GM21447 (cell line): ENCODE results near the gene TRIM7.

Experiments
- ATAC-seq: cut with Tn5 transposase; IDR thresholded peaks from one replicate; pipeline ENCODE4 v1.9.1; 2021; ENCODE audit not compliant: unreplicated experiment

The TRIM7 gene

GRCh38 chr5:181233088-181233800 lies 28.2 kb upstream of the TRIM7 start:
- ATAC-seq, result no peak

GRCh38 chr5:181232593-181232992 lies 27.6 kb upstream of the TRIM7 start:
- ATAC-seq, result no peak

DNA sequence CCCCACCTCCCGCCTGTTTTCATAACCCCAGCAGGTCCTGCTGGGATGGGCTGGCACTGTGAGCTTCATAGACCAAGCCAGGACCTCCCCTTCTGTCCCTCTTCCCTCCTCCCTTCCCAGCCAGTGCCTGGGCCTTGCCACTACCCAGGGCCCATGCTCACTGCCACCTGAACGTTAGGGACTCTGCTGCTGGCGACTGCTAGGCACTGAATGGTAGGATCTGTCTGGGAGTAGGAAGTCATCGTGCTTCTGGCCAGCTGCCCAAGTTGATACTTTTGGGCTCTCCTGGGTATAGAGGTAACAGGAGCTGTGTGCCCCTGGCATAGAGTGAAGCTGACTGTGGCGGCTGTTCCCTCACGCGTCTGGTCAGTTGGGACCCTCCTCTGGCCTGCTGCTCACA lies 26.4 kb upstream of the TRIM7 start:
- ATAC-seq, result no peak

GRCh38 chr5:181230551-181230950 lies 25.6 kb upstream of the TRIM7 start:
- ATAC-seq, result no peak

DNA sequence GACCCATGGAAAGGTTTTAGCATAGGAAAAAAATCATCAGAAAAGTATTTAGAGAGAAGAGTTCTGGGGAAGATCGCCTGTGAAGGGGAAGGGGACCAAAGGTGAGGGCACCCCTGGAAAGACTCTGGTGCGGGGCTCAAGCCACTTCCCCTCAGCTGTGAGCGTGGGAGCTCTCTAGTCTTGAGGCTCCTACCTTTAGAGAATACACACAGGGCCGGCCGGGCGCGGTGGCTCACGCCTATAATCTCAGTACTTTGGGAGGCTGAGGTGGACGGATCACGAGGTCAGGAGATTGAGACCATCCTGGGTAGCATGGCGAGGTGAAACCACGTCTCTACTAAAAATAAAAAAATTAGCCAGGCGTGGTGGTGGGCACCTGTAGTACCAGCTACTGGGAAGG lies 25.0 kb upstream of the TRIM7 start:
- no peak for ATAC-seq

DNA sequence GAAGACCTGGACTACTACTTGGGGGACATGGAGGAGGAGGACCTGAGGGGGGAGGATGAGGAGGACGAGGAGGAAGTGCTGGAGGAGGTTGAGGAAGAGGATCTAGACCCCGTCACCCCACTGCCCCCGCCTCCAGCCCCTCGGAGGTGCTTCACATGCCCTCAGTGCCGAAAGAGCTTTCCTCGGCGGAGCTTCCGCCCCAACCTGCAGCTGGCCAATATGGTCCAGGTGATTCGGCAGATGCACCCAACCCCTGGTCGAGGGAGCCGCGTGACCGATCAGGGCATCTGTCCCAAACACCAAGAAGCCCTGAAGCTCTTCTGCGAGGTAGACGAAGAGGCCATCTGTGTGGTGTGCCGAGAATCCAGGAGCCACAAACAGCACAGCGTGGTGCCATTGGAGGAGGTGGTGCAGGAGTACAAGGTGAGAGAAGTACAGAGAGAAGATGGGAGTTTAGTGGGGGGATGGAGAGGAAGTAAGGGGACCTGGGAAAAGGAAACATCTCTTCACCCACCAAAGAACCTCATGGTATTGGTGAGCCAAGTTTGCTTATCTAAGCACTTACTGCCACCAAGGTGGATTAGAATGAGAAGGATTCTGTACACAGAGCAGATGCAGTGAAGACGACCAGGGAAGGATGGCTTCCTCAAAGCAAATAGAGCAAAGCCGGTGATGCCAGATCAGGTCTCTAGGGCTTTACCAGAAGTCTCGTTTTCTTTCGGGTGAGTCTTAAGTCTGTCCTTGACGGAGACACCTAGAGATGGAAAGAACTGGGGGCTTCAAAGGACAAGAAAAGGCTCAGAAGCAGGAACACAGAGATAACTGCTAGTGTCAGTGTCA lies 19.6 kb upstream of the TRIM7 start:
- ATAC-seq, result no peak

GRCh38 chr5:181223729-181224389 lies 18.9 kb upstream of the TRIM7 start:
- no peak for ATAC-seq

DNA sequence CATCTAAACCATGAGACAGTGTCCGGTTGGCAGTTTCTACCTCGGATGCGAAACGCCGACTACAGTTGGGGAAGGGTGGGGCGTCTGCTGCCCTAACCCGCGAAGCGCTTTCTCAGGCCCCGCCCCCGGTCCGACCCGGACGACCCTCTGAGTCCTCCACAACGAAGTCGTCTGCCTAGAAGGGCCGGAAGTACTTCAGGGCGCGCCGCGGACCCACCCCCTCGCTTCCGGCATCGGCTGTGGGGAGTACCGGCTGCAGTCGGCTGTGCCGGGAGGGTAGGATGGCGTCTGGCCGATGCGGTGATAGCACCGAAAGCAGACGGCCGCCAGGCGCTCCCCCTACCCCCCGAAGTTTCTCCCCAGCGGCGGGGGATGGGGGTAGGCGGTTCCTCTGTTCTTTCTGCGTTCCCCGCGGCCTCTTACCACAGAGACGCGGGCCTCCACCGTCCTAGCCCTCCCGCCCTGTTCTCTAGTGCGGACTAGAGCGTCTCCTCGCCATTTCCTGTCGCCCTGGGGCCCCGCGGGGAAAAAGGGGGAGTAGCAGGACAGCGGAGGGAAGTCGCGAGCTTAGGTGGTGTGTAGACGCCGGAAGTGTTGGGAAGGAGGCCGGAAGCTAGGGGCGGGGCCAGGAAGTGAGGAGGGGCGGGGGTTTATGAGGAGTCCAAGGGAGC lies 18.2 kb upstream of the TRIM7 start, which contains the start of gene TRIM41:
Gene TRIM41 (plus strand): TSS at position 224 of the 671 bp plus-strand sequence. CDS start 719 bp downstream, outside the sequence.
- peak; percentile 59 for ATAC-seq

DNA sequence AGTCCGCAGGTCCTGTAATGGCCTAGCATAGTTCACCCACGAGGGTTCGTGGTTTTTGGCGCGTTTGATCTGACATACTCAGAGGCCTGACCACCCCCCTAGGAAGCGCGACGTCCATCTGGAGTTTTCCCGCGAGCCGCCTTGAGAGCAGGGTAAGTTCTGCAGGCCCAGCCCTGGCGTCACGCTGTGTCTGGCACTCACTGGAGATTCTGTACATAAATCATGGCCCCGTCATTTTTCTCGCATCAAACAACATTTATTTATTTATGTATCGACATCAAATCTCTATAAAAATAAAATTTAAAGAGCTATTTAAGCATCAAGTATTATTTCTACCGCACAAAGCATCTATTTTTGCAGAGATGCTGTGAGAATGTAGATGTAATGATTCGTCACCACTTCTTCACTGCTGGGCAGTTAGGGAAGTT lies 17.6 kb upstream of the TRIM7 start:
- no peak for ATAC-seq

GRCh38 chr5:181221792-181222629 lies 17.0 kb upstream of the TRIM7 start:
- ATAC-seq, result peak; percentile 35

DNA sequence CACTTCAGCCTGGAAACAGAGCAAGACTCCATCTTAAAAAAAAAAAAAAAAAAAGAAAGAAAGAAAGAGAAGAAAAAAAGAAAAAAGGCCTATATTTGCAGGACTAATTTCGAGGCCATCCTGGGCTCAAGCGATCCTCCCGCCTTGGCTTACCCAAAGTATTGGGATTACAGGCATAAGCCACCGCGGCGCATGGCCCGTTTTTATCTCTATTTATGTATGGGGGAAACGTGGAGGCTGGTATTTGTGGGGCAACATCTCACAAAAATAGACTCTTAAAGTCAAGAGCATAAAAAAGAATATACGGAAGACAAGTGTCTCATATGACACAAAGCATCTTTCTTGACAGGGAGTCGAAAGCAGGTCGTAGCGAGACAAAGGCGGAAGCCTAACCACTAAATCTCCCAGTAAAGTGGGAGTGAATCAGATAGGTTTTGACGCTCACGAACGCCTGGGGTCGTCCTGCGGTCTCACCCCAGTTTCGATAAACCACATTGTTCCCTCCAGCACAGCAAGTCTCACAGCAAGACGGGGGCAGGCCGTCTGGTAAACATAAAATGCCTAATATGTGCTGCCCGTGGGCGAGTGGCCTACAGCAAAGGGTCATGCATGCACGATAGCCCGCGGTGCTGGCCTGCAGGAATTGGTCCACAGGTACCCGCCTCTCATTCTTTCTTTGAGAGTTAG lies 16.3 kb upstream of the TRIM7 start:
- no peak for ATAC-seq

GRCh38 chr5:181220178-181220515 lies 15.2 kb upstream of the TRIM7 start:
- ATAC-seq, result no peak

DNA sequence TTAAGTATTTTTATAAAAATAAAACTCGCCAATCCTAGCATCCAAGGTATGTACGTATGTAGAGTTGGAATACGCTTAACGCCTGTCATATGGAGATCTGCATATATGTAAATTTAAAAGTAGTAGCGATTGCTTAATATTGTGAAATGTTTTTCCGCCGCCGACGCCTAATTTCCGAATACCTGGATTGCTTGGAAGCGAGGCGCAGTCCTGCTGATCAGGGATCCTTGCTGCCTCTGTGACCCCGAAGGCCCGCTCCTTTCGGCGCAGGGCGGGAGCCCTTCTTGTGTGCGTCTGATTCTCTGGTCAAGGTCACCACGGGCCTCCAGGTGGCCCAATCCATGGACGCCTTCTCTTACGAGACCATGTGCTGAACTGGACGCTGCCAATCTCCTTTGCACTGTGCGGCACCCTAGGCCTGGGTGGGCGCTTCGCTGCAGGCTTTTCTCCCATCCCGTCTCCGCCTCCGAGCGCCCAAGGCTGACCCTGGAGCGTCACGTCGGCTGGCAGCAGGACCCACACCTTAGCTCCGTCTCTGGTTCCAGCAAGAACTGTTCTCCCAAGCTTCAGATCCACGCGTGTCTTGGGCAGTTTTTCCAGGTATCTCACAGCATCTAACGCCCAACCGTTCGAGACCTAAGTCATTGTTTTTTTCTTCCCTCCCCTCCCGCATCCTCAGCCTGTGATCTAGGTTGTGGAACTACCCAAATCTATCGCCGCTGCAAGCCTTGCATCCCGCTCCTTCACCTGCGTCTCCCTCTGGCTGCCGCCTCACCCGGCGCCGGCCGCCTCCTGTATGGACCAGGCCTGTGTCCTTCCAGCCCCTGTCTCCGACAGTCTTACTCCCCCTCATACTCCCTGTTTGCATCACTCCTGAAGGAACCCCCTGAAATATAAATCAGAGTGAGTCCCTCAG lies 14.5 kb upstream of the TRIM7 start:
- no peak for ATAC-seq

- no peak for ATAC-seq
Observed at GRCh38 chr5:181218795-181219124, 13.8 kb upstream of the TRIM7 start.

GRCh38 chr5:181217803-181218062 lies 12.7 kb upstream of the TRIM7 start:
- ATAC-seq, result peak; percentile 21

DNA sequence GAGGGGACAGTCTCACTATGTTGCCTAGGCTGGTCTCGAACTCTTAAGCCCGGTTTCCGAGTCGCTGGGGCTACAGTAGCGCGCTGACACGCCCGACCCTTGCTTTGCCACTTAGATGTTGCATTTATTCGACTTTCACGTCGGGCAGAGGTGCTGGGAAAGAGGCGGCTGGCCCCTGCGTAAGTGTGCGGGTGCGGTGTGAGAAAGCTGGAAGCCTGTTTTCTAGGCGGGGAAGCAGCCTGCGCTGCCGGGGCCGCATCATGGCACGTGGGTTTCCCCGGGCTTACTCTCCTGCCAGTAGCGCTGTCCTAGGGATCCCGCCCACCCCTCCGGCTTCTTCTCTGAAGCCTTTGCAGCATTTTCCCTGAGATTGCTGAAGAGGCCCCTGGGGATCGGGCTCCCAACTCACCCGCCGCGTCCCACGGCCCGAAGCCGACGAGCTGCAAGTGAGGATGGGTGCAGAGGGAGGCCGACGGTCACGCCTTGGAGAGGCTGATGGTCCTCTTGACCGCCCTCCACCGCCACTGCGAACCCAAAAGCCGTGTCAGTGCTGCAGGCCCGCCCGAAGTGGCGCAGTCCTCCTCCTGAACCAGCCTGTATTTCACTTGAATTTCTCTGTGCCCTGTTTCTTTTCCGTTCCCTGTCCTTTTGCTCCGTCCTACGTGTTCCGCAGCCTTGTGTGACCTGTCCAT lies 12.3 kb upstream of the TRIM7 start:
- ATAC-seq, result peak; percentile 24

- ATAC-seq, result no peak
Observed at GRCh38 chr5:181215997-181216989, 11.3 kb upstream of the TRIM7 start.
